ENCODE measurements around the gene SRGAP1.

DNA sequence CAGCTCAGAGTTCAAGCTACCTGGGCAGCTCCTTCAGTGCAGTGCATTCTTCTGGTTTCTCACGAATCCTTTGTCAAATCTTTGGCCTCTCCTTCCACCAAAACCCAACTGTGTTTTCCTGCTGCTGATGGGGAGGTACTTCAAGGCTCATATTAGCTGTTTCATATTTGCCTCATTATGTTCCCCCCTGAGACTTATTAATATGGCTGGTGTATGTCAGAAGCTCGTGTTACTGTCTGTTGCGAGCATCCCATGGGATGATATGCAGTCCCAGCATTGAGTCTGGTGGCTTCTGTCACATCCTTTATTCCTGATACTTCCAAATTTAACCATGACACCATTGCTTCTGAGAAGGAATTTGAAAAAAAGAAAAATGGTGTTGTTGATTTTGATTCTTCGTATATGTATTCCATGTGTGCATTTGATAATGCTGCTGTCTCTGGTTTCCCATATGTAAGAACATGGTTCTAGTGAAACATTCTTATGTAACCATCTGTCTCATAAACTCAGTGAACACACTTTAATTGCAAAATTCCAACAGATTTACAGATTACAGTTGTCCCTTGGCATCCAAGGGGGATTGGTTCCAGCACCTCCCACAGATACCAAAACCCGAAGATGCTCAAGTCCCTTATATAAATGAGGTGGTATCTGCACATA, 228.5 kb downstream of the SRGAP1 start:
- TF ChIP-seq, protein P1, sequence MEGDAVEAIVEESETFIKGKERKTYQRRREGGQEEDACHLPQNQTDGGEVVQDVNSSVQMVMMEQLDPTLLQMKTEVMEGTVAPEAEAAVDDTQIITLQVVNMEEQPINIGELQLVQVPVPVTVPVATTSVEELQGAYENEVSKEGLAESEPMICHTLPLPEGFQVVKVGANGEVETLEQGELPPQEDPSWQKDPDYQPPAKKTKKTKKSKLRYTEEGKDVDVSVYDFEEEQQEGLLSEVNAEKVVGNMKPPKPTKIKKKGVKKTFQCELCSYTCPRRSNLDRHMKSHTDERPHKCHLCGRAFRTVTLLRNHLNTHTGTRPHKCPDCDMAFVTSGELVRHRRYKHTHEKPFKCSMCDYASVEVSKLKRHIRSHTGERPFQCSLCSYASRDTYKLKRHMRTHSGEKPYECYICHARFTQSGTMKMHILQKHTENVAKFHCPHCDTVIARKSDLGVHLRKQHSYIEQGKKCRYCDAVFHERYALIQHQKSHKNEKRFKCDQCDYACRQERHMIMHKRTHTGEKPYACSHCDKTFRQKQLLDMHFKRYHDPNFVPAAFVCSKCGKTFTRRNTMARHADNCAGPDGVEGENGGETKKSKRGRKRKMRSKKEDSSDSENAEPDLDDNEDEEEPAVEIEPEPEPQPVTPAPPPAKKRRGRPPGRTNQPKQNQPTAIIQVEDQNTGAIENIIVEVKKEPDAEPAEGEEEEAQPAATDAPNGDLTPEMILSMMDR (IDR thresholded peaks at IDR 0.05) = no peak
- TF ChIP-seq POLR2A (IDR thresholded peaks at IDR 0.05) = no peak

All from stomach (tissue), 4 donors.